CD14-positive monocyte (primary cell): ENCODE data around the gene GNG11. TPM values are rescaled to one million over a fixed set of nuclear protein-coding genes. Genes with fewer than 3 reads are reported as not detected.

ENCODE experiments used
- DNase-seq, 3 donors: peaks; one replicate each; pipeline ENCODE4 v3.0.0-alpha.2; 2011 to 2022
- H2AFZ ChIP-seq: 2 replicates; pipeline ENCODE4 v1.6.0; 2012; ENCODE audit warnings: mild to moderate bottlenecking, low read depth, low read length, inconsistent platforms; ENCODE audit not compliant: insufficient read depth, poor library complexity, severe bottlenecking
- H3K27ac ChIP-seq, 2 donors: 1 replicate in 1 of 2; 2 replicates in 1 of 2; pipeline ENCODE4 v1.5.1; 2012 to 2013; ENCODE audit warnings: low read length in 2 of 2, control low read depth in 1 of 2, inconsistent platforms in 1 of 2, low read depth in 1 of 2, mild to moderate bottlenecking in 1 of 2
- H3K27me3 ChIP-seq, 2 donors: one replicate each; pipeline versions ENCODE4 v1.6.0 to v1.6.1; 2011 to 2013; ENCODE audit warnings: low read length in 2 of 2; ENCODE audit not compliant: control insufficient read depth in 2 of 2, insufficient read depth in 2 of 2
- H3K36me3 ChIP-seq, 2 donors: replicated peaks in 1 of 2; 1 replicate in 1 of 2; 2 replicates in 1 of 2; pipeline versions ENCODE4 v1.5.1 to v1.6.1; 2012 to 2013; ENCODE audit warnings: low read length in 2 of 2, control low read depth in 1 of 2, inconsistent platforms in 1 of 2, mild to moderate bottlenecking in 1 of 2; ENCODE audit not compliant: insufficient read depth in 2 of 2, control insufficient read depth in 1 of 2
- H3K4me1 ChIP-seq, 2 donors: 1 replicate in 1 of 2; 2 replicates in 1 of 2; pipeline versions ENCODE4 v1.5.1 to v1.6.1; 2012 to 2013; ENCODE audit warnings: low read length in 2 of 2, control low read depth in 1 of 2, inconsistent platforms in 1 of 2, mild to moderate bottlenecking in 1 of 2, moderate library complexity in 1 of 2; ENCODE audit not compliant: insufficient read depth in 2 of 2, control insufficient read depth in 1 of 2
- H3K4me2 ChIP-seq: replicated peaks from 2 replicates; pipeline ENCODE3; 2012; ENCODE audit warnings: low read length, moderate library complexity, mild to moderate bottlenecking; ENCODE audit not compliant: poor library complexity, severe bottlenecking; ENCODE audit errors: extremely low read depth
- H3K4me3 ChIP-seq, 3 experiments: fragments of 200-600 bp in 1 of 3; sonication (generic) in 1 of 3; replicated peaks in 1 of 3; 1 replicate in 2 of 3; 2 replicates in 1 of 3; pipeline ENCODE4 v1.5.1; 2011 to 2013; ENCODE audit warnings: low read length in 3 of 3, mild to moderate bottlenecking in 3 of 3, control low read depth in 2 of 3, low read depth in 2 of 3, inconsistent platforms in 1 of 3, moderate library complexity in 1 of 3
- H3K79me2 ChIP-seq: 2 replicates; pipeline ENCODE4 v1.6.0; 2012; ENCODE audit warnings: mild to moderate bottlenecking, control low read depth, inconsistent platforms, low read length, moderate library complexity; ENCODE audit not compliant: insufficient read depth
- H3K9ac ChIP-seq: 2 replicates; pipeline ENCODE4 v1.6.0; 2017; ENCODE audit warnings: low read length, mild to moderate bottlenecking; ENCODE audit not compliant: insufficient read depth, poor library complexity, severe bottlenecking
- H3K9me3 ChIP-seq, 2 donors: replicated peaks in 1 of 2; 1 replicate in 1 of 2; 2 replicates in 1 of 2; pipeline versions ENCODE4 v1.5.1 to v1.6.1; 2012 to 2013; ENCODE audit warnings: low read length in 2 of 2, control low read depth in 1 of 2; ENCODE audit not compliant: control insufficient read depth in 1 of 2, insufficient read depth in 1 of 2
- H4K20me1 ChIP-seq: 2 replicates; pipeline ENCODE4 v1.6.0; 2012; ENCODE audit warnings: mild to moderate bottlenecking, low read length, control low read depth, moderate library complexity; ENCODE audit not compliant: insufficient read depth
- H3K27ac Mint-ChIP-seq, 7 donors: one replicate each; pipeline ENCODE4 v1.8.0; 2020; ENCODE audit warnings: mild to moderate bottlenecking in 7 of 7, mixed read lengths in 7 of 7, moderate library complexity in 6 of 7, inconsistent platforms in 2 of 7
- H3K27me3 Mint-ChIP-seq, 3 donors: one replicate each; pipeline ENCODE4 v1.8.0; 2021 to 2022; ENCODE audit warnings: low read depth in 3 of 3, mild to moderate bottlenecking in 3 of 3, mixed read lengths in 3 of 3, moderate library complexity in 3 of 3, inconsistent platforms in 1 of 3
- H3K36me3 Mint-ChIP-seq, 2 donors: one replicate each; pipeline ENCODE4 v1.8.0; 2020; ENCODE audit warnings: mixed read lengths in 2 of 2, inconsistent platforms in 1 of 2, mild to moderate bottlenecking in 1 of 2
- H3K4me1 Mint-ChIP-seq: one replicate; pipeline ENCODE4 v1.8.0; 2020; ENCODE audit warnings: mild to moderate bottlenecking, mixed read lengths
- H3K4me3 Mint-ChIP-seq, 2 donors: one replicate each; pipeline ENCODE4 v1.8.0; 2020; ENCODE audit warnings: mild to moderate bottlenecking in 2 of 2, mixed read lengths in 2 of 2, moderate library complexity in 1 of 2
- H3K9me3 Mint-ChIP-seq, 7 donors: one replicate each; pipeline ENCODE4 v1.8.0; 2020 to 2022; ENCODE audit warnings: mixed read lengths in 7 of 7, mild to moderate bottlenecking in 6 of 7, moderate library complexity in 6 of 7, inconsistent platforms in 2 of 7
- WGBS: methylation state at CpG from one replicate; pipeline ENCODE4 v1.1.5; 2013; ENCODE audit warnings: missing lambda C conversion rate; ENCODE audit not compliant: insufficient coverage; 5-methylcytosine and 5-hydroxymethylcytosine counted together
- intact Hi-C, 2 donors: fragments of 100-400 bp; cut with micrococcal nuclease; formaldehyde crosslinking; loops; one replicate each; pipeline versions ENCODE4 v1.15.0 to v1.15.1; 2023
- polyA plus RNA-seq, 3 donors: library from polyadenylated mRNA; depleted of rRNA in 1 of 3; unstranded in 2 of 3; stranded (reverse) in 1 of 3; fragments of 300-500 nt in 2 of 3; fragments of >200 nt in 1 of 3; fragmentation: Illumina TruSeq in 2 of 3; gene quantifications; 1 replicate in 2 of 3; 2 replicates in 1 of 3; pipeline ENCODE4 v1.2.3, GENCODE V29; 2012 to 2021
- TF ChIP-seq, protein P1 (sequence below): fragments of 200-600 bp; IDR thresholded peaks from one replicate; pipeline ENCODE4 v1.8.0; 2022; ENCODE audit warnings: antibody characterized with exemption, mild to moderate bottlenecking

The GNG11 gene
- polyA plus RNA-seq, 3 donors: 1.0 to 1.6 TPM; not detected in 1

DNA sequence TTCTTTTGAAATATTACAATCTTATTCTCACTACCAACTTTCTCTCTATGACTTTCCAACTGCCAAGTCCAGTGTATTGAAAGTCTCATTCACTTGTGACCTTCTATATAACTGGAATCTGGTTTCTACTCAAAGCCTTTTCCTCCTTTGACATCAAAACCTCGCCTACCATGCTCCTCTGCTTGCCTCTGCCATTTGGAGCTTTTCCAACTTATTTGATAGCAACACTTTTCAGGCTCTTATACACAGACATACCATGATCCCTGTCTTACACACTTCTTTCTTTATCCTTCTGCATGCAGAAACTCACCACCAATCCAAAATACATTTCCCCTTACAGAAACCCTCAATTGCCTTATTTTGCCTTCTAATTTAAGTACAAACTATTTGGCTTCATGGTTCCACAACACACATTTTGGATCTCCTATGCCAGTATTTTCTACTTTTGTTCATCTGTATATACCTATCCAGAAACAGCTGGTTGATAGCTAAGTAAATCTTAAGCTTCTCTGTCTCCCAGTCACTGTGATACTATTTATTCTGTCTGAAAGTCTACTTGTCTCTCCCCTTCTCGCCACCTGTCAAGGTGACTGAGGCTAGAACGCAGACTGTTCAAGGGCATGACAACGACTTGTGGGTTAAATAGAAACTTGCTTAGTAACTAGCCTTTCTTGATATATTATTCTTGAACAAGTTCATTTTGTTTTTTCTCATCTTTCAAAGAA is 22.4 kb downstream of the GNG11 start:
- no peaks in the 10 kb centered on the region for H3K27me3 ChIP-seq
- intact Hi-C loops: no loop called here
- H3K9ac ChIP-seq: no peak overlapping the region
- TF ChIP-seq, protein P1, sequence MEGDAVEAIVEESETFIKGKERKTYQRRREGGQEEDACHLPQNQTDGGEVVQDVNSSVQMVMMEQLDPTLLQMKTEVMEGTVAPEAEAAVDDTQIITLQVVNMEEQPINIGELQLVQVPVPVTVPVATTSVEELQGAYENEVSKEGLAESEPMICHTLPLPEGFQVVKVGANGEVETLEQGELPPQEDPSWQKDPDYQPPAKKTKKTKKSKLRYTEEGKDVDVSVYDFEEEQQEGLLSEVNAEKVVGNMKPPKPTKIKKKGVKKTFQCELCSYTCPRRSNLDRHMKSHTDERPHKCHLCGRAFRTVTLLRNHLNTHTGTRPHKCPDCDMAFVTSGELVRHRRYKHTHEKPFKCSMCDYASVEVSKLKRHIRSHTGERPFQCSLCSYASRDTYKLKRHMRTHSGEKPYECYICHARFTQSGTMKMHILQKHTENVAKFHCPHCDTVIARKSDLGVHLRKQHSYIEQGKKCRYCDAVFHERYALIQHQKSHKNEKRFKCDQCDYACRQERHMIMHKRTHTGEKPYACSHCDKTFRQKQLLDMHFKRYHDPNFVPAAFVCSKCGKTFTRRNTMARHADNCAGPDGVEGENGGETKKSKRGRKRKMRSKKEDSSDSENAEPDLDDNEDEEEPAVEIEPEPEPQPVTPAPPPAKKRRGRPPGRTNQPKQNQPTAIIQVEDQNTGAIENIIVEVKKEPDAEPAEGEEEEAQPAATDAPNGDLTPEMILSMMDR: no peak
- H3K36me3 ChIP-seq: no peaks in the 10 kb centered on the region
- H3K4me3 ChIP-seq: no peak overlapping the region
- no peak overlapping the region for H3K27ac ChIP-seq
- H3K79me2 ChIP-seq: no peaks in the 10 kb centered on the region
- no peak overlapping the region for H2AFZ ChIP-seq
- H4K20me1 ChIP-seq: no peaks in the 10 kb centered on the region
- Mint-ChIP-seq H3K27me3 (no peaks in the 10 kb centered on the region), H3K9me3 (peaks cover 0 to 3% (median 0%) of the 10 kb centered on the region in 7 donors), H3K4me1 (no peaks in the 10 kb centered on the region), H3K36me3 (no peaks in the 10 kb centered on the region), H3K4me3 (no peak overlapping the region), H3K27ac (no peak overlapping the region)
- WGBS: 45% methylated on average over 1 of the region's 4 CpGs
- no peaks in the 10 kb centered on the region for H3K4me1 ChIP-seq
- H3K9me3 ChIP-seq: no peaks in the 10 kb centered on the region
- no peak overlapping the region for H3K4me2 ChIP-seq
- DNase-seq: no peak

DNA sequence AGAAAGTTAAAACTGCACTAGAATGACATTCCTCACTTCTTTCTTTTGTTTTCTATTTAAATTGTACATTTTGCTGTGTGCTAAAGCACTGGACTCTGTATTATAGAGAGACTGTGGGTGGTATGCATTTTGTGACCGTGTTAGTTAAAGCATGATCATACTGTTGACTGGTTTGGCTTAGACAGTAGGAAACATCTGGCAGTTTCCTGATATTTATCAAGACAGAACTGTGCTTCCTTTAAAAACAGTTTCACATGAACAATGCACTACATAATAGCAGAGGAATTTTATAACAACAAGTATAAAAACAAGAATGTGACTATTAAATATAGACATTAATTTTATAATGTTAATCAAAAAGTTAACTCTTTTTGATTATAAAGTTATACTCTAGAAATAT is 23.1 kb downstream of the GNG11 start:
- H3K9me3 ChIP-seq: no peaks in the 10 kb centered on the region
- H3K4me3 ChIP-seq: no peak overlapping the region
- no peak overlapping the region for H3K9ac ChIP-seq
- no CpG with 5 or more reads among the region's 1 CpG for WGBS
- no peak overlapping the region for H3K4me2 ChIP-seq
- H3K79me2 ChIP-seq: no peaks in the 10 kb centered on the region
- H3K4me3 Mint-ChIP-seq: no peak overlapping the region
- intact Hi-C loops: no loop called here
- H3K27ac ChIP-seq: no peak overlapping the region
- no peak overlapping the region for H2AFZ ChIP-seq
- H3K9me3 Mint-ChIP-seq: peaks cover 0 to 3% (median 0%) of the 10 kb centered on the region in 7 donors
- no peak overlapping the region for H3K27ac Mint-ChIP-seq
- H4K20me1 ChIP-seq: no peaks in the 10 kb centered on the region
- TF ChIP-seq, protein P1: no peak
- DNase-seq: no peak
- no peaks in the 10 kb centered on the region for H3K4me1 ChIP-seq
- no peaks in the 10 kb centered on the region for H3K4me1 Mint-ChIP-seq
- H3K36me3 Mint-ChIP-seq: no peaks in the 10 kb centered on the region
- no peaks in the 10 kb centered on the region for H3K27me3 Mint-ChIP-seq
- H3K36me3 ChIP-seq: no peaks in the 10 kb centered on the region
- H3K27me3 ChIP-seq: no peaks in the 10 kb centered on the region
